Testis (tissue), 3 donors: Measurements from ENCODE around the gene RPL5. TPM values are rescaled to one million over a fixed set of nuclear protein-coding genes. Genes with fewer than 3 reads are reported as not detected.
A peak's percentile ranks its signal among the peaks of the same experiment; 100 is the strongest.

Experiments
- DNase-seq: peaks from one replicate; pipeline ENCODE4 v3.0.0-alpha.2; 2019
- H3K27ac ChIP-seq, 2 donors: fragments of 200-600 bp; sonication (generic); one replicate each; pipeline ENCODE4 v1.5.1; 2019
- H3K27me3 ChIP-seq: fragments of 200-600 bp; sonication (generic); one replicate; pipeline ENCODE4 v1.5.1; 2019
- H3K36me3 ChIP-seq: fragments of 200-600 bp; sonication (generic); one replicate; pipeline ENCODE4 v1.5.1; 2017; ENCODE audit warnings: low read depth; ENCODE audit errors: missing control alignments
- H3K4me1 ChIP-seq: fragments of 200-600 bp; sonication (generic); one replicate; pipeline ENCODE4 v1.5.1; 2019
- H3K4me3 ChIP-seq, 2 donors: fragments of 200-600 bp; sonication (generic); one replicate each; pipeline ENCODE4 v1.5.1; 2017 to 2019
- H3K9me3 ChIP-seq: fragments of 200-600 bp; sonication (generic); one replicate; pipeline ENCODE4 v1.5.1; 2017
- CTCF ChIP-seq, 3 experiments: fragments of 450-650 bp in 2 of 3; fragments of 200-600 bp in 1 of 3; sonication (generic) in 1 of 3; IDR thresholded peaks; one replicate each; pipeline ENCODE4 v1.5.1; 2016 to 2019; ENCODE audit warnings: antibody characterized with exemption in 3 of 3, mild to moderate bottlenecking in 2 of 3, moderate library complexity in 1 of 3
- POLR2A ChIP-seq: fragments of 450-650 bp; IDR thresholded peaks from one replicate; pipeline ENCODE4 v1.6.1; 2017; ENCODE audit warnings: antibody characterized with exemption, mild to moderate bottlenecking, moderate library complexity
- WGBS, 2 donors: methylation state at CpG; one replicate each; pipeline ENCODE4 v1.1.5; 2018; 5-methylcytosine and 5-hydroxymethylcytosine counted together
- intact Hi-C: fragments of 100-400 bp; cut with DNase I; formaldehyde crosslinking; loops from one replicate; pipeline ENCODE4 v1.15.1; 2023; ENCODE audit warnings: low total_unique reads
- polyA plus RNA-seq: library from polyadenylated mRNA; stranded (reverse); fragments of 350-450 nt; fragmentation: Illumina TruSeq; extraction: RNeasy Lipid Tissue Mini Kit (QIAGEN cat#74804); gene quantifications from one replicate; pipeline ENCODE4 v1.2.3, GENCODE V29; 2014; ENCODE audit warnings: low read depth, low replicate concordance; ENCODE audit not compliant: insufficient read depth
- total RNA-seq, 2 donors: library from RNA; depleted of rRNA; stranded (reverse); fragments of >200 nt; gene quantifications; one replicate each; pipeline ENCODE4 v1.2.3, GENCODE V29; 2016

Gene RPL5
- total and polyA plus RNA-seq, 3 donors from 2014 or later: 548 to 929 (median 899) TPM

- WGBS, 2 donors: 2 to 11% methylated on average over 7 of the region's 7 CpGs
- H3K4me3 ChIP-seq: no peak overlapping the region
- no peaks in the 10 kb centered on the region for H3K27me3 ChIP-seq
- peaks cover 5% of the 10 kb centered on the region for H3K4me1 ChIP-seq
- TF ChIP-seq POLR2A (no peak), CTCF (IDR thresholded peaks at IDR 0.05) (no peak)
- no peaks in the 10 kb centered on the region for H3K9me3 ChIP-seq
- intact Hi-C loops: no loop called here
- H3K36me3 ChIP-seq: no peaks in the 10 kb centered on the region
- DNase-seq: peak; percentile 91
- H3K27ac ChIP-seq: peak overlapping the region; percentile 47 to 69
These were observed 27.1 kb upstream of the RPL5 start for GRCh38 chr1:92804721-92805201.

DNA sequence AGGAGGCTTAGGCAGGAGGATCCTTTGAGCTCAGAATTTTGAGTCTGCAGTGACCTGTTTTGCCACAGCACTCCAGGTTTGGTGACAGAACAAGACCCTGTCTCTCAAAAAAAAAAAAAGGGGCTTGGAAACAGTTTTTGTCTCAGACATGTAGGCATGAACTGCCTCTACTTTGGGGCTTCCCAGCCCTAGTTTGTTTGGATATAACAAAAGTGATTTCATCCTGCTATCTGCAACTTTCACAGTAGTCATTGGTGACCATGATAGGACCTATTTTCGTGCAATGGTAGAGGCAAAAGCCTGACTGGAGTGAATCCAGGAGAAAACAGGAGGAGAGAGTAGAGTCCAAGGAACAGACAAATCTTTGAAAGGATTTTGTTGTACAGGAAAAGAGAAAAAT, 26.6 kb upstream of the RPL5 start:
- H3K4me1 ChIP-seq: peaks cover 5% of the 10 kb centered on the region
- H3K36me3 ChIP-seq: no peaks in the 10 kb centered on the region
- TF ChIP-seq CTCF (IDR thresholded peaks at IDR 0.05) (no peak), POLR2A (no peak)
- WGBS, 2 donors: 73 to 91% methylated on average over 1 of the region's 1 CpG
- no peaks in the 10 kb centered on the region for H3K9me3 ChIP-seq
- H3K4me3 ChIP-seq: no peak overlapping the region
- intact Hi-C loops: no loop called here
- no peaks in the 10 kb centered on the region for H3K27me3 ChIP-seq
- no peak for DNase-seq
- peak overlapping the region in 1 of 2 donors; percentile 69 for H3K27ac ChIP-seq

DNA sequence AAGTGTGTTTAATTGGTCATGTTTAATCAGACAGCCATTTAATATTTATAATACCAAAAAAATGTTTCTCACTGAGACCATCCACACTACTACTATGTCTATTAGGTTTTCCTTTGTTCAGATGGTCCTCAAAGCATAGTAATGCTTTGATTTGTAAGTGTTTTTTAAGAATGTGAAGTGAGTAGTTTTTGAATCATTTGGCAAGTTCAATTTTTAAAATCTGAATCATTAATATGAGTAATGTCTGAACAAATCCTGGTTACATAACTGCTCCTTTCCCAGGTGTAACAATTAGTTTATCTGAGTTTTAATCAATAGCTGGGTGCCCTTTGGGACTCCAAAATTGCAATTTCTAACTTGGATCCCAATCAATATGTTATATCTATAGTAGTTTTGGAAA, 23.5 kb upstream of the RPL5 start:
- Histone ChIP-seq H3K4me3 (no peak overlapping the region), H3K4me1 (no peaks in the 10 kb centered on the region), H3K9me3 (no peaks in the 10 kb centered on the region), H3K27ac (no peak overlapping the region), H3K36me3 (no peaks in the 10 kb centered on the region), H3K27me3 (no peaks in the 10 kb centered on the region)
- intact Hi-C loops: no loop called here
- no peak for DNase-seq
- TF ChIP-seq POLR2A (no peak), CTCF (IDR thresholded peaks at IDR 0.05) (no peak)

- Histone ChIP-seq H3K27ac (no peak overlapping the region), H3K4me3 (no peak overlapping the region), H3K27me3 (no peaks in the 10 kb centered on the region), H3K9me3 (no peaks in the 10 kb centered on the region), H3K4me1 (no peaks in the 10 kb centered on the region), H3K36me3 (no peaks in the 10 kb centered on the region)
- 70 to 82% methylated on average over 2 of the region's 2 CpGs for WGBS, 2 donors
- DNase-seq: no peak
- TF ChIP-seq CTCF (IDR thresholded peaks at IDR 0.05) (no peak), POLR2A (no peak)
- intact Hi-C loops: no loop called here
These were observed 15.1 kb upstream of the RPL5 start for GRCh38 chr1:92816732-92817131.

GRCh38 chr1:92817137-92817697, 14.6 kb upstream of the RPL5 start:
- no peaks in the 10 kb centered on the region for H3K36me3 ChIP-seq
- H3K4me1 ChIP-seq: no peaks in the 10 kb centered on the region
- H3K9me3 ChIP-seq: no peaks in the 10 kb centered on the region
- H3K27me3 ChIP-seq: no peaks in the 10 kb centered on the region
- no peak for DNase-seq
- intact Hi-C loops: no loop called here
- TF ChIP-seq POLR2A (no peak), CTCF (IDR thresholded peaks at IDR 0.05) (no peak)
- 71 to 83% methylated on average over 1 of the region's 1 CpG for WGBS, 2 donors
- no peak overlapping the region for H3K4me3 ChIP-seq
- no peak overlapping the region for H3K27ac ChIP-seq
